ENCODE results near the gene TOLLIP.
A peak's percentile ranks its signal among the peaks of the same experiment; 100 is the strongest.

TOLLIP gene

DNA sequence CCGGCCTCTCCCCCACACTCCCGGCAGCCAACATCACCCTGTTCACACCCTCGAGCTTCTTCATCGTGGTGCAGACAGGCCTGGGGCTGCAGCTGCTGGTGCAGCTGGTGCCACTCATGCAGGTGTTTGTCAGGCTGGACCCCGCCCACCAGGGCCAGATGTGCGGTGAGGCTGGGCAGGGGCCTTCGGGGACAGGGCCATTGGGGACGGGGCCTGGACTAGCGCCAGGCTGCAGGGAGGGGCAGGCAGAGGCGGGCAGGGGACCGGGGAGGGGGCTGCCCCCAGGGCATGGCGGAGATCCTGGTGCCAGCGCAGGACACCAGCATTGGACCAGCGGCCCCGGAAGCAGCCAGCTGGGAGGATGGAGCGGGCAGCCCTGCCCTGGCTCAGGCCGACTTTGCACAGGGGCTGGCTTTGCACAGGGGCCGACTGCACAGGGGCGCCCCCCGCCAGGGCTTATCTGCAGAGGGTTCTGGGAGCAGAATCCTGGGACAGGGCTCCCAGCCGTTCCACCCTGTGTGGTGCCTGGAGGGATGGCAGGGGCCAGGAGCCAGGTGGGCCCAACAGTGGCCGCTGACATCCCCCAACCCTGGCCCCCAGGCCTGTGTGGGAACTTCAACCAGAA lies 77.9 kb downstream of the TOLLIP start:
- Histone ChIP-seq H3K4me3 (ENCODE audit: low read depth, low read length) (no peak overlapping the region), H3K9me3 (ENCODE audit: severe bottlenecking) (no peaks in the 10 kb centered on the region), H3K36me3 (no peaks in the 10 kb centered on the region), H3K27me3 (ENCODE audit: insufficient read depth, low read depth, severe bottlenecking) (no peaks in the 10 kb centered on the region), H3K27ac (no peak overlapping the region)
- TF ChIP-seq, protein P1, sequence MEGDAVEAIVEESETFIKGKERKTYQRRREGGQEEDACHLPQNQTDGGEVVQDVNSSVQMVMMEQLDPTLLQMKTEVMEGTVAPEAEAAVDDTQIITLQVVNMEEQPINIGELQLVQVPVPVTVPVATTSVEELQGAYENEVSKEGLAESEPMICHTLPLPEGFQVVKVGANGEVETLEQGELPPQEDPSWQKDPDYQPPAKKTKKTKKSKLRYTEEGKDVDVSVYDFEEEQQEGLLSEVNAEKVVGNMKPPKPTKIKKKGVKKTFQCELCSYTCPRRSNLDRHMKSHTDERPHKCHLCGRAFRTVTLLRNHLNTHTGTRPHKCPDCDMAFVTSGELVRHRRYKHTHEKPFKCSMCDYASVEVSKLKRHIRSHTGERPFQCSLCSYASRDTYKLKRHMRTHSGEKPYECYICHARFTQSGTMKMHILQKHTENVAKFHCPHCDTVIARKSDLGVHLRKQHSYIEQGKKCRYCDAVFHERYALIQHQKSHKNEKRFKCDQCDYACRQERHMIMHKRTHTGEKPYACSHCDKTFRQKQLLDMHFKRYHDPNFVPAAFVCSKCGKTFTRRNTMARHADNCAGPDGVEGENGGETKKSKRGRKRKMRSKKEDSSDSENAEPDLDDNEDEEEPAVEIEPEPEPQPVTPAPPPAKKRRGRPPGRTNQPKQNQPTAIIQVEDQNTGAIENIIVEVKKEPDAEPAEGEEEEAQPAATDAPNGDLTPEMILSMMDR (IDR thresholded peaks at IDR 0.05; ENCODE audit: low read depth, low read length) = no peak
- DNase-seq = peak; percentile 6

DNA sequence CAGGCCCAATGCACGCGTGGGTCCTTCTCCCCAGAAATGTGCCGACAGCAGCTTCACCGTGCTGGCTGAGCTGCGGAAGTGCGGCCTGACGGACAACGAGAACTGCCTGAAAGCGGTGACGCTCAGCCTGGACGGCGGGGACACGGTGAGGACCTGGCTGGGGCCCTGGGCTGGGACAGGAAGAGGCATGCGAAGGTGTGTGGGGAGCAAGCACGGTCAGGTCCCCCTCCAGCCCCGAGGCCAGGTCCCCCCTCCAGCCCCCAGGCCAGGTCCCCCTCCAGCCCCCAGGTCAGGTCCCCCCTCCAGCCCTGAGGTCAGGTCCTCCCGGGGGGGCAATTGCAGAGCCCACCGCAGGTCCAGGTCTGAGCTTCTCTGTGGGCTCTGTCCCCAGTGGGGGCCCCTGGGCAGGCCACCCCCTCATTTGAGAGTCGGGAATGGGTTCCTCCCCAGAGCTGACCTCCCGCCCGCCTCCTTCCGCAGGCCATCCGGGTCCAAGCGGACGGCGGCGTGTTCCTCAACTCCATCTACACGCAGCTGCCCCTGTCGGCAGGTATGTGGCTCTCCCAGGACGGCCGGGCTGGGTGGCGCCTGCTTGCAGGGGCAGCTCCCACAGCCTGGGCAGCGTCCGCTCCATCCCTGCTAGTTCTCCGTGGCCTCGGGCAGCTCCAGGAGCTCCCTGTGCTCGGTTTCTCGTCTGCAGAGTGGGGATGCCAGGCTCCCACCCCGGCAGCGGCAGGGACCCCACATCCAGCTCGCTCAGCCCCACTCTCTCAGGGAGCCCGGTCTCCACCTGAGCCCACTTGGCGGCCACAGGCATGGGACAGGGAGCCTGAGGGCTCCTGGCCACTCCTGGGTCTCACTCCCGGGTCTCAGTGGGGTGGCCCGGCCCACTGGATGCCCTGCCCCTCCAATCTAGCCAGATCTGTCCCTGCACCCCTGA lies 78.7 kb downstream of the TOLLIP start:
- Histone ChIP-seq H3K36me3 (no peaks in the 10 kb centered on the region), H3K27me3 (ENCODE audit: insufficient read depth, low read depth, severe bottlenecking) (no peaks in the 10 kb centered on the region), H3K27ac (no peak overlapping the region), H3K9me3 (ENCODE audit: severe bottlenecking) (no peaks in the 10 kb centered on the region), H3K4me3 (ENCODE audit: low read depth, low read length) (no peak overlapping the region)
- peak; percentile 4 for DNase-seq
- TF ChIP-seq, protein P1 (IDR thresholded peaks at IDR 0.05; ENCODE audit: low read depth, low read length) = no peak

DNA sequence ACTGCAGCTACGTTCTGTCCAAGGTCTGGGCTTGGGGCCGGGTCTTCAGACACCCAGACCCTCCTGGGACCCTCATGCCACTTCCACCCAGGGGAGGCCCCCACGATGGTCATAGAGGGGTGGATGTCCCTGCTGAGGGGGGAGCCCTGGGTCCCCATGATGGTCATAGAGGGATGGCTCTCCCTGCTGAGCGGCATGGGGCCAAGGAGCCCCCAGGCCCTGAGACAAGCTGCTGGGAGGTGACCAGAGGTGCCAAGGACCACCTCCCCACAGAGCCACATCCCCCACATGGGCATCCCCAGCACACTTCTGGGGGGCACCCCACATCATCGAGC lies 79.3 kb downstream of the TOLLIP start:
- Histone ChIP-seq H3K36me3 (no peaks in the 10 kb centered on the region), H3K27ac (no peak overlapping the region), H3K27me3 (ENCODE audit: insufficient read depth, low read depth, severe bottlenecking) (no peaks in the 10 kb centered on the region), H3K4me3 (ENCODE audit: low read depth, low read length) (no peak overlapping the region), H3K9me3 (ENCODE audit: severe bottlenecking) (no peaks in the 10 kb centered on the region)
- TF ChIP-seq, protein P1 (IDR thresholded peaks at IDR 0.05; ENCODE audit: low read depth, low read length) = no peak
- DNase-seq = peak; percentile 6

DNA sequence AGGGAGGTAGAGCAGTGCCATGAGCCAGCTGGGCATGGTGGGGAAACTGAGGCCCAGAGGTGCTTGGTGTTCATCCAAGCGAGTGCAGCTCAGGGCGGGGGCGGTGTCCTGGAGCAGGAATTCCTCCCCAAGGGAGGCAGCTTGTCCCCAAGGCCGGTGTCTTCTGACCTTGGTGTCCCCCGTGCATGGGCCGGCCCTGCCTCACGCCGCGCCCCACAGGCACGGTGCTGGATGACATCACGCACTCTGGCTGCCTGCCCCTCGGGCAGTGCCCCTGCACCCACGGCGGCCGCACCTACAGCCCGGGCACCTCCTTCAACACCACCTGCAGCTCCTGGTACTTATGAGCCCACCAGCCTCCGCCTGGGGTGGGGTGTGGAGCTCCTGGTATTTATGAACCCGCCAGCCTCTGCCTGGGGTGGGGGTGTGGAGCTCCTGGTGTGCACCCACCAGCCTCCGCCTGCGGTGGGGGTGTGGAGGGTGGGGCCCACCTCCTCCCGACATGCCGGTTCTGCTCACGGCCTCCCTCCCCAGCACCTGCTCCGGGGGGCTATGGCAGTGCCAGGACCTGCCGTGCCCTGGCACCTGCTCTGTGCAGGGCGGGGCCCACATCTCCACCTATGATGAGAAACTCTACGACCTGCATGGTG lies 79.8 kb downstream of the TOLLIP start:
- Histone ChIP-seq H3K36me3 (no peaks in the 10 kb centered on the region), H3K4me3 (ENCODE audit: low read depth, low read length) (no peak overlapping the region), H3K27ac (no peak overlapping the region), H3K27me3 (ENCODE audit: insufficient read depth, low read depth, severe bottlenecking) (no peaks in the 10 kb centered on the region), H3K9me3 (ENCODE audit: severe bottlenecking) (no peaks in the 10 kb centered on the region)
- DNase-seq = peak; percentile 4
- TF ChIP-seq, protein P1 (IDR thresholded peaks at IDR 0.05; ENCODE audit: low read depth, low read length) = no peak

DNA sequence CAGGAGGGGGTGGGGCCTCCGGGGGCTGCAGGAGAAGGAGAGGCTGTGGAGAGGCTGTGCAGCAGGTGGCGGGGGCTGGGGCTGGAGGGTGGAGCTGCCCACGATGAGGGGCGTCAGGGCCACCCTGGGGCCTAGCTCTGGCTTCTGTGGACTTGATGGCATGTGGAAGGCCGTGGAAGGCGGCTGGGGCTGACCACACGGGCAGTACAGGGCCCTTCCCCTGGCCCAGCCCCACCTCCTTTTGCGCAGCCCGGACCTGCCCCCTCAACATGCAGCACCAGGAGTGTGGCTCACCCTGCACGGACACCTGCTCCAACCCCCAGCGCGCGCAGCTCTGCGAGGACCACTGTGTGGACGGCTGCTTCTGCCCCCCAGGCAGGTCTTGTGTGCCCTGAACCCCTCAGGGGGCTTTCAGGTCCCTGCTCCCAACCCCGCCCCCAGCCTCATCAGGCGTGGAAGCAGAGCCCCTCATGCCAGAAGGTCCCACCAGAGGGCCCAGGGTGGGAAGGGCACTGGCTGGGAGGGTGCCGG lies 80.4 kb downstream of the TOLLIP start:
- no peaks in the 10 kb centered on the region for H3K27me3 ChIP-seq (ENCODE audit: insufficient read depth, low read depth, severe bottlenecking)
- H3K36me3 ChIP-seq = no peaks in the 10 kb centered on the region
- no peak overlapping the region for H3K4me3 ChIP-seq (ENCODE audit: low read depth, low read length)
- DNase-seq = no peak
- no peaks in the 10 kb centered on the region for H3K9me3 ChIP-seq (ENCODE audit: severe bottlenecking)
- no peak overlapping the region for H3K27ac ChIP-seq
- TF ChIP-seq, protein P1 (IDR thresholded peaks at IDR 0.05; ENCODE audit: low read depth, low read length) = no peak
